HEK293 (cell line): ENCODE results near the gene PARS2.

Experiments used
- CTCF ChIA-PET: fragments of 350-600 bp; formaldehyde crosslinking; extraction: SDS; loops from one replicate; lab custom pipeline; 2021; ENCODE audit warnings: antibody characterized with exemption; lab: Yijun Ruan, JAX
- POLR2A ChIA-PET: fragments of 300-600 bp; formaldehyde crosslinking; extraction: SDS; loops from one replicate; lab custom pipeline; 2020; ENCODE audit warnings: antibody characterized with exemption, inconsistent platforms; lab: Yijun Ruan, JAX
- H3K27ac ChIP-seq: fragments of 200-500 bp; sonication (Bioruptor generic); 2 replicates; pipeline ENCODE4 v1.5.1; 2014; ENCODE audit warnings: low read depth, low read length, control low read depth, inconsistent platforms; ENCODE audit errors: extremely low read depth
- H3K36me3 ChIP-seq, 2 experiments: fragments of 200-500 bp in 1 of 2; sonication (Bioruptor generic) in 1 of 2; 1 replicate in 1 of 2; 2 replicates in 1 of 2; pipeline ENCODE4 v1.5.1; 2014 to 2017; ENCODE audit warnings: inconsistent platforms in 2 of 2, low read length in 2 of 2; ENCODE audit not compliant: control insufficient read depth in 2 of 2, insufficient read depth in 1 of 2
- H3K4me1 ChIP-seq: fragments of 200-500 bp; sonication (Bioruptor generic); 2 replicates; pipeline ENCODE4 v1.5.1; 2014; ENCODE audit warnings: mild to moderate bottlenecking, low read length, inconsistent platforms; ENCODE audit not compliant: control insufficient read depth, insufficient read depth
- H3K4me3 ChIP-seq: 2 replicates; pipeline ENCODE4 v1.5.1; 2011; ENCODE audit warnings: low read depth, mild to moderate bottlenecking, control low read depth, low read length, moderate library complexity
- H3K9me3 ChIP-seq: fragments of 200-500 bp; sonication (Bioruptor generic); 2 replicates; pipeline ENCODE4 v1.5.1; 2014; ENCODE audit warnings: low read depth, low read length, inconsistent platforms; ENCODE audit not compliant: control insufficient read depth, insufficient read depth
- HIC1 ChIP-seq: fragments of 450-650 bp; formaldehyde crosslinking; IDR thresholded peaks from 2 replicates; pipeline ENCODE4 v1.5.1; 2016; ENCODE audit warnings: missing biosample characterization, missing genetic modification characterization
- PATZ1 ChIP-seq: fragments of 450-650 bp; formaldehyde crosslinking; IDR thresholded peaks from 2 replicates; pipeline ENCODE4 v1.5.1; 2016; ENCODE audit warnings: missing biosample characterization, missing genetic modification characterization
- SETDB1 ChIP-seq: IDR thresholded peaks from one replicate; pipeline ENCODE4 v1.6.1; 2017; ENCODE audit warnings: mild to moderate bottlenecking, low read length, moderate library complexity, mixed read lengths; ENCODE audit not compliant: insufficient read length
- ZBTB26 ChIP-seq: fragments of 450-650 bp; formaldehyde crosslinking; optimal IDR thresholded peaks from 2 replicates; pipeline ENCODE3; 2016; ENCODE audit warnings: missing biosample characterization, mild to moderate bottlenecking, missing genetic modification characterization
- ZFP37 ChIP-seq: fragments of 450-650 bp; formaldehyde crosslinking; IDR thresholded peaks from 2 replicates; pipeline ENCODE4 v1.5.1; 2016; ENCODE audit warnings: missing biosample characterization, missing genetic modification characterization
- ZNF146 ChIP-seq: fragments of 450-650 bp; formaldehyde crosslinking; IDR thresholded peaks from 2 replicates; pipeline ENCODE4 v1.5.1; 2016; ENCODE audit warnings: missing biosample characterization, missing genetic modification characterization
- ZNF175 ChIP-seq: fragments of 450-650 bp; formaldehyde crosslinking; IDR thresholded peaks from 2 replicates; pipeline ENCODE4 v1.5.1; 2016; ENCODE audit warnings: missing biosample characterization, missing genetic modification characterization
- ZNF19 ChIP-seq: fragments of 450-650 bp; formaldehyde crosslinking; IDR thresholded peaks from 2 replicates; pipeline ENCODE4; 2016; ENCODE audit warnings: missing biosample characterization, missing genetic modification characterization, low read depth
- ZNF211 ChIP-seq: fragments of 450-650 bp; formaldehyde crosslinking; IDR thresholded peaks from 2 replicates; pipeline ENCODE4 v1.5.1; 2016; ENCODE audit warnings: low read depth, missing biosample characterization, missing genetic modification characterization
- ZNF214 ChIP-seq: fragments of 450-650 bp; formaldehyde crosslinking; IDR thresholded peaks from 2 replicates; pipeline ENCODE4 v1.5.1; 2017; ENCODE audit warnings: missing biosample characterization, mild to moderate bottlenecking, missing genetic modification characterization, borderline replicate concordance
- ZNF26 ChIP-seq: fragments of 450-650 bp; formaldehyde crosslinking; IDR thresholded peaks from 2 replicates; pipeline ENCODE4 v1.5.1; 2016; ENCODE audit warnings: missing biosample characterization, missing genetic modification characterization
- ZNF341 ChIP-seq: fragments of 450-650 bp; formaldehyde crosslinking; IDR thresholded peaks from 2 replicates; pipeline ENCODE4; 2016; ENCODE audit warnings: low read depth, missing biosample characterization, missing genetic modification characterization
- ZNF37A ChIP-seq: fragments of 450-650 bp; IDR thresholded peaks from 2 replicates; pipeline ENCODE4 v1.5.1; 2018; ENCODE audit warnings: missing biosample characterization, missing genetic modification characterization
- ZNF416 ChIP-seq: fragments of 450-650 bp; formaldehyde crosslinking; IDR thresholded peaks from 2 replicates; pipeline ENCODE4 v1.5.1; 2016; ENCODE audit warnings: missing biosample characterization, missing genetic modification characterization
- ZNF514 ChIP-seq: fragments of 450-650 bp; formaldehyde crosslinking; IDR thresholded peaks from 2 replicates; pipeline ENCODE4 v1.5.1; 2016; ENCODE audit warnings: missing biosample characterization, missing genetic modification characterization
- ZNF623 ChIP-seq: fragments of 450-650 bp; formaldehyde crosslinking; IDR thresholded peaks from 2 replicates; pipeline ENCODE4 v1.5.1; 2016; ENCODE audit warnings: missing biosample characterization, missing genetic modification characterization
- ZNF658 ChIP-seq: fragments of 450-650 bp; formaldehyde crosslinking; IDR thresholded peaks from 2 replicates; pipeline ENCODE4; 2016; ENCODE audit warnings: missing biosample characterization, missing genetic modification characterization
- ZNF692 ChIP-seq: fragments of 450-650 bp; formaldehyde crosslinking; IDR thresholded peaks from 2 replicates; pipeline ENCODE4 v1.5.1; 2016; ENCODE audit warnings: missing biosample characterization, missing genetic modification characterization
- ZNF768 ChIP-seq: fragments of 450-650 bp; formaldehyde crosslinking; IDR thresholded peaks from 2 replicates; pipeline ENCODE4 v1.5.1; 2018; ENCODE audit warnings: missing biosample characterization, mild to moderate bottlenecking, missing genetic modification characterization
- ZSCAN23 ChIP-seq: fragments of 450-650 bp; formaldehyde crosslinking; IDR thresholded peaks from 2 replicates; pipeline ENCODE4 v1.5.1; 2016; ENCODE audit warnings: missing biosample characterization, missing genetic modification characterization

PARS2 gene

GRCh38 chr1:54795841-54796468 is 31.6 kb upstream of the PARS2 start:
- no peaks in the 10 kb centered on the region for H3K4me1 ChIP-seq
- no peak overlapping the region for H3K4me3 ChIP-seq
- TF ChIP-seq ZNF341 (tag by site-specific recombination) (no peak), ZNF623 (tag by site-specific recombination) (no peak), ZFP37 (no peak), PATZ1 (tag by site-specific recombination) (no peak), ZNF416 (tag by site-specific recombination) (no peak), ZNF146 (tag by site-specific recombination) (no peak), ZNF692 (tag by site-specific recombination) (no peak), ZNF19 (no peak), ZNF211 (no peak), ZNF768 (tag by site-specific recombination) (no peak), ZNF37A (tag by site-specific recombination) (no peak)
- no peak overlapping the region for H3K27ac ChIP-seq
- CTCF ChIA-PET, result interaction anchor here (0.6 to 1.6 kb wide), 4 partner anchors 13 to 199 kb away, joined by 3 to 8 read pairs (median 3); no protein-coding TSS in a partner anchor
- no peaks in the 10 kb centered on the region for H3K9me3 ChIP-seq
- POLR2A ChIA-PET, result no interaction called here
- no peaks in the 10 kb centered on the region for H3K36me3 ChIP-seq

- Histone ChIP-seq H3K27ac (no peak overlapping the region), H3K4me3 (no peak overlapping the region), H3K9me3 (no peaks in the 10 kb centered on the region), H3K4me1 (no peaks in the 10 kb centered on the region), H3K36me3 (no peaks in the 10 kb centered on the region)
- TF ChIP-seq ZNF658 (tag by site-specific recombination) (no peak), ZBTB26 (no peak), ZSCAN23 (tag by site-specific recombination) (no peak), ZNF214 (no peak), ZNF175 (tag by site-specific recombination) (no peak), ZNF514 (tag by site-specific recombination) (no peak), ZNF26 (tag by site-specific recombination) (no peak), HIC1 (tag by site-specific recombination) (no peak), SETDB1 (no peak)
- CTCF ChIA-PET, result interaction anchor here (0.6 to 1.0 kb wide), 2 partner anchors 14 to 92 kb away, joined by 3 read pairs; no protein-coding TSS in a partner anchor
- POLR2A ChIA-PET, result no interaction called here
Measured at GRCh38 chr1:54795356-54795665, 31.0 kb upstream of the PARS2 start.
